HG03520 (cell line): ENCODE measurements around the gene RTRAF.
A peak's percentile ranks its signal among the peaks of the same experiment; 100 is the strongest.

ENCODE experiments used
- ATAC-seq: cut with Tn5 transposase; IDR thresholded peaks from one replicate; pipeline ENCODE4 v1.9.1; 2021; ENCODE audit warnings: mild to moderate bottlenecking, moderate library complexity; ENCODE audit not compliant: unreplicated experiment

RTRAF gene

GRCh38 chr14:51989293-51990234 is at the start of gene RTRAF:
Gene RTRAF, plus strand, starts transcription at chr14:51989546. Its CDS starts 94 bp downstream, at chr14:51989640.
- ATAC-seq = peak; percentile 91

GRCh38 chr14:51939755-51940301 is 49.5 kb upstream of the RTRAF start:
- no peak for ATAC-seq

- ATAC-seq = no peak
Observed at GRCh38 chr14:51942971-51943370, 46.4 kb upstream of the RTRAF start.

- no peak for ATAC-seq
Observed at GRCh38 chr14:51950007-51950406, 39.3 kb upstream of the RTRAF start.

GRCh38 chr14:51951656-51952055 is 37.7 kb upstream of the RTRAF start:
- ATAC-seq = no peak

GRCh38 chr14:51954031-51954430 is 35.3 kb upstream of the RTRAF start:
- no peak for ATAC-seq

- ATAC-seq = no peak
Observed at GRCh38 chr14:51954657-51955056, 34.7 kb upstream of the RTRAF start.

- ATAC-seq = no peak
Observed at GRCh38 chr14:51957950-51958349, 31.4 kb upstream of the RTRAF start.

GRCh38 chr14:51959928-51960327 is 29.4 kb upstream of the RTRAF start:
- no peak for ATAC-seq

- ATAC-seq = no peak
Observed at GRCh38 chr14:51960866-51961265, 28.5 kb upstream of the RTRAF start.

- ATAC-seq = no peak
Observed at GRCh38 chr14:51962711-51963110, 26.6 kb upstream of the RTRAF start.

GRCh38 chr14:51963286-51963685 is 26.1 kb upstream of the RTRAF start:
- ATAC-seq = no peak

- no peak for ATAC-seq
Observed at GRCh38 chr14:51967521-51967920, 21.8 kb upstream of the RTRAF start.

- ATAC-seq = no peak
Observed at GRCh38 chr14:51969852-51970540, 19.4 kb upstream of the RTRAF start.

- no peak for ATAC-seq
Observed at GRCh38 chr14:51972566-51972965, 16.8 kb upstream of the RTRAF start.

GRCh38 chr14:51977075-51977474 is 12.3 kb upstream of the RTRAF start:
- no peak for ATAC-seq

- no peak for ATAC-seq
Observed at GRCh38 chr14:51978681-51979085, 10.7 kb upstream of the RTRAF start.

GRCh38 chr14:51979088-51979709 is 10.1 kb upstream of the RTRAF start:
- no peak for ATAC-seq

GRCh38 chr14:51981218-51981854 is 8.0 kb upstream of the RTRAF start:
- ATAC-seq = no peak

GRCh38 chr14:51988221-51988620 is 1.1 kb upstream of the RTRAF start:
- no peak for ATAC-seq

- ATAC-seq = no peak
Observed at GRCh38 chr14:51990488-51990887, 1.1 kb downstream of the RTRAF start.
